ENCODE results near the gene RAB39A.
"Not testable (repeated sequence)": the region's sequence is repeated elsewhere in the genome, so short reads cannot be mapped to it uniquely, and the experiment has no call there.

The RAB39A gene, protein sequence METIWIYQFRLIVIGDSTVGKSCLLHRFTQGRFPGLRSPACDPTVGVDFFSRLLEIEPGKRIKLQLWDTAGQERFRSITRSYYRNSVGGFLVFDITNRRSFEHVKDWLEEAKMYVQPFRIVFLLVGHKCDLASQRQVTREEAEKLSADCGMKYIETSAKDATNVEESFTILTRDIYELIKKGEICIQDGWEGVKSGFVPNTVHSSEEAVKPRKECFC

GRCh38 chr11:107928046-107928766 lies at the start of gene RAB39A:
RAB39A (plus strand) TSS chr11:107928448; CDS start chr11:107928569, 121 bp downstream.
- no peak for FAIRE-seq

DNA sequence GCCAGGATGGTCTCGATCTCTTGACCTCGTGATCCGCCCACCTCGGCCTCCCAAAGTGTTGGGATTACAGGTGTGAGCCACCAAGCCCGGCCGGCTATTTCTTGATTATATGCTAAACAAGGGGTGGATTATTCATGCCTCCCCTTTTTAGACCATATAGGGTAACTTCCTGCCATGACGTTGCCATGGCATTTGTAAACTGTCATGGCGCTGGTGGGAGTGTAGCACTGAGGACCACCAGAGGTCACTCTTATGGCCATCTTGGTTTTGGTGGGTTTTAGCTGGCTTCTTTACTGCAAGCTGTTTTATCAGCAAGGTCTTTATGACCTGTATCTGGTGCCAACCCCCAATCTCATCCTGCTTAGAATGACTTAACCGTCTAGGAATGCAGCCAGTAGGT lies 46.8 kb upstream of the RAB39A start:
- FAIRE-seq: not testable (repeated sequence)

DNA sequence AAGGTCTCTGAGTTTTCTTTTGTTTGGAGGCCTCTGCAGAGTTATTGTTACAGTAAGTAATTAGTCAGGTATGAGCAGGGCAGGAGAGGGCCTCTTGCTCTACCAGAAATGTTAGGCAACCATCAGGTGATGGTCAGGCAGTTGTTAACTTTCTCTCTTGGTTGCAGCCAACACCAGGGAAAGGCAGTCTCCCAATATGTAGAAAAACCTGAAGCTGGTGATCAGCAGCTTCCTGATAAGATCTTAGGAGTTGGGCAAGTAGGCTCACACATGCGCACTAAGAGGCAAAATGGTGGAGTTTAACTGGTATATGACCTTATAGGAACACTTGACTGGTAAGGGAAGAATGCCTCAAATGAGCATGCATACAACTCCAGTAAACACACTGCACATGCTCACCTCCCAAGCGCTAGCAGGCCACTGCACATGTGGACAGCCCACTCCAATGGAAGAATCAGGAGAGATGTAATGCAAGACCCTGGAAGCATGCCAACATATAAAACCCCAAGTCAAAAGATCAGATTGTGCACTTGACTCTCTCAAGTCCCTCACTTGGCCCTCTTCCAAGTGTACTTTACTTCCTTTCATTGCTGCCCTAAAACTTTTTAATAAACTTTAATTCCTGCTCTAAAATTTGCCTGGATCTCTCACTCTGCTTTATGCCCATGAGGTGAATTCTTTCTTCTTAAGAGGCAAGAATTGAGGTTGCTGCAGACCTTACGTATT lies 46.0 kb upstream of the RAB39A start:
- no peak for FAIRE-seq

- FAIRE-seq: no peak
Measured at GRCh38 chr11:107898270-107898669, 30.0 kb upstream of the RAB39A start.

GRCh38 chr11:107908211-107908610 lies 20.0 kb upstream of the RAB39A start:
- FAIRE-seq: no peak

- not testable (repeated sequence) for FAIRE-seq
Measured at GRCh38 chr11:107912415-107912814, 15.8 kb upstream of the RAB39A start.

DNA sequence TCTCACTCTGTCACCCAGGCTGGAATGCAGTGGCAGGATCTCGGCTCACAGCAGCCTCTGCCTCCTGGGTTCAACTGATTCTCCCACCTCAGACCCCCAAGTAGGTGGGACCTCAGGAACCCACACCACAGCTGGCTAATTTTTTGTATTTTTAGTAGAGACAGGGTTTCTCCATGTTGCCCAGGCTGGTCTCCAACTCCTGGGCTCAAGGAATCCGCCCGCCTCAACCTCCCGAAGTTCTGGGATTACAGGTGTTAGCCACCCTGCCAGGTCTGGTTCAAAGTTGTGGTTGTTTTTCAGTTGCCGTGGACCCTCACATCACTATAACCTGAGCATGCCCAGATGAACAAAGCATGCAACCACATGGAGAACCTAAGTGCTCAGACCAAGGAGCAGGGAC lies 13.0 kb upstream of the RAB39A start:
- FAIRE-seq: no peak

DNA sequence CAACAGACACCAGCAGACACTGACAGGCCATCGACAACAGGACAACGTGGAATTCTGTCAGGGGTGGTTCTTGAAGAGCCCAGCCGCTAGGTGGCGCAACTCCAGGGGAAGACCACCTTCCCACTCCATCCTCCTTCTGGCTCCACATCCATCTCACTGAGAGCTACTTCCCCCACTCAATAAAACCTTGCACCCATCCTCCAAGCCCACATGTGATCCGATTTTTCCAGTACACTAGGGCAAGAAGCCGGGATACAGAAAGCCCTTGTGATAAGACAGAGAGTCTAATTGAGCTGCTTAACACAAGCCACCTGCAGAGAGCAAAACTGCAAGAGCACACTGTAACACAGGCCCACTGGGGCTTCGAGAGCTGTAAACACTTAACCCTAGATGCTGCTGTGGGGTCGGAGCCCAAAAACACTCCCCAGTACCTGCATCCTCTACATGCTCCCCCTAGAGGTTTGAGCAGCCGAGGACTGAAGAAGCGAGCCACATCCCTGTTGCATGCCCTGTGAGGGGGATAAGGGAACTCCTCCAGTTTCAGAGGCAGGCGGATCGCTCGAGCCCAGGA lies 11.5 kb upstream of the RAB39A start:
- FAIRE-seq: no peak

- FAIRE-seq: no peak
Measured at GRCh38 chr11:107921997-107922396, 6.3 kb upstream of the RAB39A start.

DNA sequence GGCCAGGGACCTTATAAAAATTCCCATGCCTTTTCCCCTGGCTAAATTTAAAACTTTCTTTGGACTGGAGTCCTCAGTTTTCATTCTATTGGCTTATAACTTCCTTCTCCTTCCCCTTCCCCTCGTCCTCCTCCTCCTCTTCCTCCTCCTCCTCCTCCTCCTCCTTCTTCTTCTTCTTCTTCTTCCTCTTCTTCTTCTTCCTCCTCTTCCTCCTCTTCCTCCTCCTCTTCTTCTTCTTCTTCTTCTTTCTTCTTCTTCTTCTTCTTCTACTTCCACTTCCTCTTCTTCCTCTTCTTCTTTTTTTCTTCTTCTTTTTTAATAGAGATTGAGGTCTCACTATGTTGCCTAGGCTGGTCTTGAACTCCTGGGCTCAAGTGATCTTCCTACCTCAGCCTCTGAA lies 4.7 kb upstream of the RAB39A start:
- FAIRE-seq: not testable (repeated sequence)

GRCh38 chr11:107924306-107924705 lies 3.9 kb upstream of the RAB39A start:
- FAIRE-seq: no peak

DNA sequence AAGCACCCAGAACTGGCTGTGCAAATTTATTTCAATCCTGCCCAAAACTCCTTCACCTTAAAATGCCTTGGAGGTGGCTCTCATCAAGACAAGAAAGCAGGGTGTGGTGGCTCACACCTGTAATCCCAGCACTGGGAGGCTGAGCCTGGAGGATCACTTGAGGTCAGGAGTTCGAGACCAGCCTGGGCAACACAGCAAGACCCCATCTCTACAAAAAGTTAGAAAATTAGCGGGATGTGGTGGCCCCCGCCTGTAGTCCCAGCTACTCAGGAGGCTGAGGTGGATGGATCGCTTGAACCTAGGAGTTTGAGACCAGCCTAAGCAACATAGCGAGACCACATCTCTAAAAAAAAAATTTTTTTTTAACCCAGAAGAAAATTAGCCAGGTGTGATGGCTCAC lies 689 bp upstream of the RAB39A start:
- FAIRE-seq: no peak

GRCh38 chr11:107928767-107929507 lies 689 bp downstream of the RAB39A start:
- no peak for FAIRE-seq

DNA sequence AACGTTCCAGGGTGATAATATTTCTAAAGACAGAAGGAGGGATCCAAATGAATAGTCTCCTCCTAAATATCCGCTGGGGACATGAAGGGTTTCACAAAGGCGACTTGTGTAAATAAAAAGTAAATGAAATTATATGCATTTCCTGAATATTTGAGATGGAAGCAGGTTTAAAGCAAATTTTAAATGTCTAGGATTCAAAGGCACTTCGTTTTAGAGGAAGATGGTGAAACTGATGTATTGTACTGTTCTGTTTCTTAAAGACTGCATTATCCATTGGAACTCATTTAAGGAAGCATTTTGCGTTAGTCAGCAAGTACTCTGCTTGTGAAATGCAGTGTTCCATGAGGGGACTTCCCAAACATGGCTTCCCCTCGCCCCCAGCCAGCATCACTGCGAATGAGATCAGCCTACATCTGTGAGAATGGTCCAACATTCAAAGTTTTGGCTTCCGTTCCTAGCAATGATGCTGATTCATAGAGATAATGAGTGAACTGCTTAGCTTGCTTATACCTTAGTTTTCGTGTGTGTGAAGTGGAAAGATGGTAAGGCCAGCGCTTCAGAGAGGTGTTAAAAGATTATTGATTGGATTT lies 1.5 kb downstream of the RAB39A start:
- FAIRE-seq: no peak

GRCh38 chr11:107931206-107931605 lies 3.0 kb downstream of the RAB39A start:
- no peak for FAIRE-seq

GRCh38 chr11:107947904-107948303 lies 19.7 kb downstream of the RAB39A start:
- FAIRE-seq: no peak

DNA sequence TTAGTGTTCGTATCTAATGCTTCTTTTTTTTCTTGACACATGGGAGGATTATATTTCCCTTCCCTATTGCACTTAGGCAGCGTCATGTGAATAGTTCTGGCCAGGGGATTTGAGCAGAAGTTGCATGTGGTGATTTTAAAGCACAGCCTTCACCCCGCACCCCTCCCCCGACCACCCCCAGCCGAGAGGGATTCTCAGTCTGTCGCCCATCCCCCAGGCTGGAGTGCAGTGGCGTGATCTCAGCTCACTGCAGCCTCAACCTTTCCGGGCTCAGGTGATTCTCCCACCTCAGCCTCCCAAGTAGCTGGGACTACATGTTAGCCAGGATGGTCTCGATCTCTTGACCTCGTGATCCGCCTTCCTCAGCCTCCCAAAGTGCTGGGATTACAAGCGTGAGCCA lies 20.1 kb downstream of the RAB39A start:
- FAIRE-seq: not testable (repeated sequence)

- FAIRE-seq: no peak
Measured at GRCh38 chr11:107951155-107951554, 22.9 kb downstream of the RAB39A start.

DNA sequence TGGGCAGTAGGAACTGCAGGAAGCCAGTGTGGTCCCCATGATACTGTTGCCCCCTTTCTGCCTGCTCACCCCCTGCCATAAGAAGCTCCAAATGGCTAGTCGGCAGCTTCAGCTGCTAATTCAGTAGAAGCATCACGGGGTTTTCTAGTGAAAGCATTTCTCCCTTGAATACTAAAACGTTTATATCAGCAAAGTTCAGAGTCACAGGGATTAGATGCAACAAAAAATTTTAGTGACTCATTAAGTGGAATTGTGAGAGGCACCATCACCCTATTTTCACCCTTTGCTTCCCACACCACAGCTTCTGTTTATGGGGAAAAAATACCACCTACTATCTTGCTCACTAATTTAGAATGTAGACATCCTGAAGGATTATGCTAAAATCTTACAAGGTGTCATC lies 25.2 kb downstream of the RAB39A start:
- no peak for FAIRE-seq

GRCh38 chr11:107956543-107956942 lies 28.3 kb downstream of the RAB39A start:
- FAIRE-seq: no peak

DNA sequence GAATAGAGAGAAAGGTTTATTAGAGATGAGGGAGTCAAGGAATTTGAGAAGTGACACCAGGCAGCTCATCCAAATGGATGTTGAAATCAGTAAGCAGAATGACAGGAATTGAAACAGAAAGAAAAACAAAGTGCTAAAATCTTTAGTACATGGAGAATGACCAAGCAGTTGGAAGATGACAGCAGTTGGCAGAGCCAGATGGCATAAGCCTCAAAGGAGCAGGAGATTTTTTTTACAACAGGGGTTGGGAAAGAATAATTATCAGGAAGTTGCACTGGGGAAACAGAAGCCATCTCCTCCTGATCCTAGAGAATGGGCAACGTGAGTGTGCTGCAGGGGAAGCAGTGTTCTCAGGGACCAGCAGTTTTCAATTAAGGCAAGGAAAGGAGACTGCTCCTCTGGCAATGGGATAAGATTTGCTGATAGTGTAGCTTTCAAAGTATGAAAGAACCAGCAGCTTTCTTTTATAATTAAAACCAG lies 28.9 kb downstream of the RAB39A start:
- FAIRE-seq: no peak

DNA sequence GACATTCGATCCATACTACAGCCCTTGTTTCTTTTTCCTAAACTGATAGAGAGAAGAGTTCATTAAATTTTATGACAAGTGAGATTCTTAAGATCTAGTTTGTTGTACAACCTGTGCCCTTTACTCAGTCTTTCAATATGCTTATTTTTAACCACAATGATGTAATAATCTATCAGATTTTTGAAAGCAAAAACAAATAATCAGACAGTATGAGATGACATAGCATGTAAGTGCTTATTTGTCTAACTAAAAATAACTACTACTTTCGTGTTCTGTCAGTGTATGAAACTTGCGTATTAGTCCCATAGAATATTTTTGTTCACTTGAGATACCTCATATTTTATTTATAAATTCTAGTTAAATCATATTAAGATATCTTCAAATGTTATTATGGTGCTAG lies 33.2 kb downstream of the RAB39A start:
- FAIRE-seq: no peak

Data from colon (tissue), 2 donors.